Gastrocnemius medialis (tissue), 4 donors: ENCODE data around the gene PDE7B.

ENCODE experiments used
- CTCF ChIP-seq, 5 experiments: fragments of 450-650 bp in 3 of 5; fragments of 200-600 bp in 2 of 5; sonication (generic) in 2 of 5; IDR thresholded peaks in 4 of 5; conservative IDR thresholded peaks in 1 of 5; 1 replicate in 4 of 5; 2 replicates in 1 of 5; pipeline ENCODE4 v1.5.1; 2016 to 2019; ENCODE audit warnings: antibody characterized with exemption in 5 of 5, mild to moderate bottlenecking in 3 of 5, moderate library complexity in 3 of 5
- POLR2A ChIP-seq, 2 donors: fragments of 450-650 bp; IDR thresholded peaks; one replicate each; pipeline ENCODE4 v1.6.1; 2017; ENCODE audit warnings: antibody characterized with exemption in 2 of 2, mild to moderate bottlenecking in 2 of 2, moderate library complexity in 2 of 2

DNA sequence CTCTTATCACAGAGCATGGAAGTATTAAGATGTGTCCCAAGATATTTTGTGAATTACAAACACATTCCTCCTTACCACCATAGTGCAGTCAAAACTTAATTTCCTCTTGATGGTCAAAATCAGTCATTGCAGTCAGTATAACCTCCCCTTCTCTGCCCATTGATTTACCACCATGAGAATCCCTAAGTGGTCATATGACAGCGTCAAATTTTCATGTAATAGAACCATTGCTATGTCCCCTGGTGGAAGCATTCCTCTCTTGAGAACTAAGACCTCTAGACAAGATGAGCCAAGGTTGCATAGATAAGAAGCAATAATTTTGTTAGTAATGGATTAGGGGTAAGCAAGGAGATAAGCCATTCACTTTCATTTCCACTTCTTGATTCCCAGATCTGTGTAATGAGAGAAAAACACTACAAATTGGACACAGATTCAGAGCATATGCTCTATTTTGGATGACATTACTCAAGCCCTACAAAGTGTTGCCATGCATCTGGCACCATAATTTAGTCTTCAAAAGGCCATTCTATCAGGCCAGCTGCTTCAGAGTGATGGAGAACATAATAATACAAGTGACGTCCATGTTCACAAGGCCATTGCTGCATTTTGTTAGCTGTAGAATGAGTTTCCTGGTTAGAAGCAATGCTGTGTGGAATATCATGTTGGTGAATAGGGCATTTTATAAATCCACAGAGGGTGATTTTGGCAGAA, 49.6 kb upstream of the PDE7B start:
- TF ChIP-seq POLR2A (IDR thresholded peaks at IDR 0.05) (no peak), CTCF (IDR thresholded peaks at IDR 0.05 in 4 of 5, conservative IDR thresholded peaks at IDR 0.05 in 1 of 5) (no peak)
